Subcutaneous abdominal adipose tissue (tissue), 5 donors: Measurements from ENCODE around the gene GATA2.

ENCODE experiments used
- H3K27ac ChIP-seq: one replicate; pipeline ENCODE4 v1.7.0; 2013; ENCODE audit warnings: low read depth, mild to moderate bottlenecking, inconsistent platforms, low read length, moderate library complexity
- H3K27me3 ChIP-seq, 5 donors: one replicate each; pipeline ENCODE4 v1.7.0; 2013; ENCODE audit warnings: low read length in 5 of 5, inconsistent platforms in 1 of 5; ENCODE audit not compliant: control insufficient read depth in 5 of 5, insufficient read depth in 4 of 5
- H3K36me3 ChIP-seq, 5 donors: one replicate each; pipeline ENCODE4 v1.7.0; 2013; ENCODE audit warnings: low read length in 5 of 5; ENCODE audit not compliant: control insufficient read depth in 5 of 5, insufficient read depth in 5 of 5
- H3K4me1 ChIP-seq, 5 donors: one replicate each; pipeline ENCODE4 v1.7.0; 2013; ENCODE audit warnings: low read length in 5 of 5, mild to moderate bottlenecking in 3 of 5, moderate library complexity in 1 of 5; ENCODE audit not compliant: control insufficient read depth in 5 of 5, insufficient read depth in 5 of 5
- H3K4me3 ChIP-seq, 5 donors: one replicate each; pipeline ENCODE4 v1.7.0; 2013; ENCODE audit warnings: low read length in 5 of 5, low read depth in 1 of 5
- H3K9ac ChIP-seq, 5 donors: one replicate each; pipeline ENCODE4 v1.7.0; 2013; ENCODE audit warnings: low read length in 5 of 5, mild to moderate bottlenecking in 4 of 5, moderate library complexity in 3 of 5
- H3K9me3 ChIP-seq, 5 donors: one replicate each; pipeline ENCODE4 v1.7.0; 2013; ENCODE audit warnings: low read length in 5 of 5; ENCODE audit not compliant: control insufficient read depth in 5 of 5
- donor health status: healthy.
- donor health status: healthy.
- donor health status: healthy.
- donor health status: healthy.
- donor health status: healthy.

Gene GATA2

DNA sequence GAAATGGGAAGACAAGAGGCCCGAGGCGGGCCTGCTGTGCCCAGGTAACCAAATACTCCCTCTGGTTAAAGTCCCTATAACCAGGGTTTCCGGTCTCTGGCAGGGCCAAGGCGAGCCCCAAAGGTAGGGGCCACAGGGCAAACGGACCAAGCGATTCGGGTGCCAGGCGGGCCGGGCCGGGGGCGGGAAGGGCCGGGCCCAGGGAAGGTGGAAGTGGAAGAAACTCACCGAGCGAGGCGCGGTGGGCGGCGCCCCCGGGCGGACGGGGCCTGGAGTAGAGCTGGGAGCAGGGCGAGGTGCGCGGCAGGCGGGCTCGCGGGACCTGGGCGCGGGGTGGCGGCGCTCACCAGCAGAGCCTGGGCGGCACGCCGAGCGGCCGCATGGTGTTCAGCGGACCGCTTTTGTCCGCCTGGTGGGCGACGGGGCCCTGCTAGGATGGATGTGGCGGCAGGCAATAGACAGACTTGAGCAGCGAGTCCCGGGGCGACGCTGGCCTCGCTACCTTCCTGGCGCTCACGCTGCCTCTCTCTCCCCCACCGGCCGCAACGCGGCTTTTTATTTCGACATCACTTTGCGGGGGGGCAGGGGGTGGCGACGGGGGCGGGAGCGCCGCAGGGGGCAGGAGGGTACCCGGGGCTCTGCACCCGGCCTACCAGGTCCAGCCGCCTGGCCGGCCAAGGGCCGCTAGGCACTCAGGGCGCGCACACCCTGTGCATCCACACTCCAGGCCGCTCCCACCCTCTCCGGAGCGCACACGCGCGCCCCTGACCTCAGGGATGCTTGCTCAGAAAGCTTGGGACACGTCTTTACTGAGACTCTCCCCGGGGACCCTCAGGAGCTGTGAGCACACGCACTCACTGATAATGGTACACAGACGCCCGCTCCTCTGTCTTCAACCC is at the start of gene GATA2:
Gene GATA2 (minus strand): TSS at position 531 of the 899 bp plus-strand sequence. CDS start 6,170 bp downstream, outside the sequence.
- Histone ChIP-seq H3K27ac (no peak within 1 kb of the TSS), H3K4me1 (peaks cover 0 to 76% (median 46%) of the 10 kb centered on the region in 5 donors), H3K9me3 (no peaks in the 10 kb centered on the region), H3K36me3 (peaks cover 0 to 2% (median 0%) of the 10 kb centered on the region in 5 donors), H3K9ac (no peak within 1 kb of the TSS), H3K4me3 (no peak within 1 kb of the TSS), H3K27me3 (peaks cover 43 to 74% (median 73%) of the 10 kb centered on the region in 5 donors)

DNA sequence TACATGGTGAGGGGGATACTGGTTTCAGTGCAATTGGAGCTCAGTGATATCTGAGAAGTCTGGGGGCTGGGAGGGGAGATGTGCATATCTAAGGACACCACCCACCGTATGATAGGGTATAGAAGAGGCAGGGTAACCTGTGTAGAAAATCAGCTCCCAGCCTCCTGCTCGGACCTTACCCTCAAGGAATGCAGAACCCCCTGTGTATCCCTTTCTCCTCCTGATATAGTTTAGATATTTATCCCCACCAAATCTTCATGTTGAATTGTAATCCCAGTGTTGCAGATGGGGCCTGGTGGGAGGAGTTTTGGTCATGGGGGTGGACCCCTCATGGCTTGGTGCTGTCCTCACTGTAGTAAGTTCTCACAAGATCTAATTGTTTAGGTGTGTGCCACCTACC is 48.2 kb upstream of the GATA2 start:
- H3K4me1 ChIP-seq = no peaks in the 10 kb centered on the region
- H3K4me3 ChIP-seq = no peak overlapping the region
- no peak overlapping the region for H3K27ac ChIP-seq
- peaks cover 0 to 4% (median 0%) of the 10 kb centered on the region in 5 donors for H3K27me3 ChIP-seq
- H3K36me3 ChIP-seq = no peaks in the 10 kb centered on the region
- peaks cover 4 to 14% (median 12%) of the 10 kb centered on the region in 5 donors for H3K9me3 ChIP-seq
- no peak overlapping the region for H3K9ac ChIP-seq

GRCh38 chr3:128539376-128539775 is 46.4 kb upstream of the GATA2 start:
- Histone ChIP-seq H3K36me3 (no peaks in the 10 kb centered on the region), H3K4me3 (no peak overlapping the region), H3K4me1 (no peaks in the 10 kb centered on the region)

GRCh38 chr3:128537091-128537703 is 44.2 kb upstream of the GATA2 start:
- H3K4me1 ChIP-seq = no peaks in the 10 kb centered on the region
- peaks cover 0 to 9% (median 4%) of the 10 kb centered on the region in 5 donors for H3K27me3 ChIP-seq
- peaks cover 0 to 4% (median 0%) of the 10 kb centered on the region in 5 donors for H3K9me3 ChIP-seq
- no peaks in the 10 kb centered on the region for H3K36me3 ChIP-seq
- no peak overlapping the region for H3K4me3 ChIP-seq
- H3K27ac ChIP-seq = no peak overlapping the region
- H3K9ac ChIP-seq = no peak overlapping the region

More at GRCh38 chr3:128539376-128539775, 46.4 kb upstream of the GATA2 start:
- peaks cover 4 to 14% (median 12%) of the 10 kb centered on the region in 5 donors for H3K9me3 ChIP-seq
- H3K27ac ChIP-seq = no peak overlapping the region
- no peak overlapping the region for H3K9ac ChIP-seq
- peaks cover 0 to 7% (median 4%) of the 10 kb centered on the region in 5 donors for H3K27me3 ChIP-seq

DNA sequence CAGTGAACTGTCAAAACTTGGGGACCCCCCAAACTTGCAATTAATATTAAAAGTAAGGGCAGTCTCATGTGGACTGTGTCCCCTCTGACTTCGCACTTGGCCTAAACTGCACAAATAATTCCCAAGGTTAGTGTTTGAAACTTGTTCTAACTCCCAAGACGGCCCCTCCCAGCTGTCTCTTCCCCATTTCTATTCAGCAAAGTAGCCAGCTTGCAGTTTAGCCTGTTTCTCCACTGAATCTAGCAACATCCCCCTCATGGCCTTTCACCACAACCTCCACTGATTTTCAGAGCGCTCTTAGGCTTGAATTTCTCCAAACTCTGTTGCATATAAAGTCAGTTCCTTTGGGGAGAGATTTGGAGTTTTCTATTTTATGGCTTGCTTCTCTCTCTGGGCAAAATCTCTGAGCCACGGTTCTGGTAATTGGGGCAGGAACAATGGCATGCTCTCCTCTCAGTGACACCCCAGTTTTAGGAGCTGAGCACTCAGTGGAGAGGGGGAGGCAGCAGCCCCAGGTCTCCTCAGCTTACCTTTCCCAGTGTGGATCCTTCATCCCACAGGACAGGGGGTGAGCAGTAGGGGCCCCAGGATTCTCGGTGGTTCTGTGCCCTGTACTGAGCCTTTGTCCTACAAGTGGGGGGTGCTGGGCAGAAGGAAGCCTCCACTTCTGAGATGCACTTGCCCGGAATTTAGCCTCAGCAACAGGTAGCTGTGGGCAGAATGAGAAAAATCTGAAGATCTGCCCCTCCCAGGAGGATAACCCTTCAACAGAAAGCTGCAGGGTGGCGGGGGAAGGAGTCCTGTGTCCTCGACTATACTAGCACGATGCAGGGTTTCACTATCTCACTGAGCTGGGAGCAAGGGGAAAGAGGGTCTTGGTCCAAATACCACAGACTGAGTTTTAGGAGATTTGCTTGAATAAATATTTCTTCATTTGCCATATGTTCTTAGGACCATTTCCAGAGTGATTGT is 39.3 kb upstream of the GATA2 start:
- H3K27me3 ChIP-seq = peaks cover 0 to 7% (median 4%) of the 10 kb centered on the region in 5 donors
- no peaks in the 10 kb centered on the region for H3K9me3 ChIP-seq
- H3K4me3 ChIP-seq = no peak overlapping the region
- no peaks in the 10 kb centered on the region for H3K4me1 ChIP-seq
- H3K9ac ChIP-seq = no peak overlapping the region
- no peak overlapping the region for H3K27ac ChIP-seq
- H3K36me3 ChIP-seq = no peaks in the 10 kb centered on the region

DNA sequence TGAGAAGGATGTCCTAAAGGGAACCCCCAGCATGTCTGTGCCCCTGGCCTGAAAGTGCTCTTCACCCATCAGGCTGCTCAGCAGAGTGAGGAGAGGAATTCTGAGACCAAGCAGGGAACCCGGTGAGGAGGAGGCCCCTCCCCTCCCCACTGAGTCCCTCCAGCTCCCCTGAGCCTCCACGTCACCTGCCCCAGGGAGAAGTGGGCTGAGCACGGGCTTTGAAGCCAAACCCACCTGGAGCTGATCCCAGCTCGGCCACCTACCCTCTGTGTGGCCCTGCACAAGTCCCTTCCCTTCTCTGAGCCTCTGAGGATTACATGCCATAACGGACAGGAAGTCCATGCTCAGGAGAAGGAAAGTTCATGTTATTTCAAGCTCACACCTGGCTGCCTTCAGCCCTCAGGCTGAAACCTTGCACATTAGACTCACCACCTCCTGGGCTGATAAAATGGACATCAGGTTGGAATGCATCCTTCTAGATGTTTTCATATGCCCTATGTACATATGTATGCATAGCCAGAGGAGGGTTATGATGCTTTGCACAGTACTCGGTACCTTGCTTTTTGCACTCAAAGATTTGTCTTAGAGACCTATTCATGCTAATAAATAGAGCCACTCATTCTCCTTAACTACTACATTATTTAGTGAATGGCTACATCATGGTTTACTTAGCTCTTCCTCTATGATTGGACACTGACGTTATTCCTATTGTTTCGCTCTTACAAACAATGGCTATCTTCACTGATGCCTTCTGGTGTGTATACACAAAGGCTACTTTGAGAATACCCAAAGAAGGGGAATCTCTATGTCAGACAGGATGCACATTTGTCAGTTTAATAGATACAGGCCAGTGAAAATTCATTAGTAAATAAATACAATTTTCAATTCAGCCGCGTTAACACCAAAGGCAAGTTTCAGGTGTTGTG is 31.6 kb upstream of the GATA2 start:
- Histone ChIP-seq H3K27ac (no peak overlapping the region), H3K36me3 (no peaks in the 10 kb centered on the region), H3K27me3 (peaks cover 3 to 16% (median 10%) of the 10 kb centered on the region in 5 donors), H3K9ac (no peak overlapping the region), H3K4me1 (no peaks in the 10 kb centered on the region), H3K9me3 (peaks cover 0 to 5% (median 0%) of the 10 kb centered on the region in 5 donors), H3K4me3 (no peak overlapping the region)

GRCh38 chr3:128523591-128523990 is 30.6 kb upstream of the GATA2 start:
- Histone ChIP-seq H3K36me3 (no peaks in the 10 kb centered on the region), H3K4me1 (no peaks in the 10 kb centered on the region), H3K27ac (no peak overlapping the region), H3K9me3 (peaks cover 0 to 5% (median 0%) of the 10 kb centered on the region in 5 donors), H3K4me3 (no peak overlapping the region), H3K27me3 (peaks cover 3 to 20% (median 10%) of the 10 kb centered on the region in 5 donors), H3K9ac (no peak overlapping the region)

DNA sequence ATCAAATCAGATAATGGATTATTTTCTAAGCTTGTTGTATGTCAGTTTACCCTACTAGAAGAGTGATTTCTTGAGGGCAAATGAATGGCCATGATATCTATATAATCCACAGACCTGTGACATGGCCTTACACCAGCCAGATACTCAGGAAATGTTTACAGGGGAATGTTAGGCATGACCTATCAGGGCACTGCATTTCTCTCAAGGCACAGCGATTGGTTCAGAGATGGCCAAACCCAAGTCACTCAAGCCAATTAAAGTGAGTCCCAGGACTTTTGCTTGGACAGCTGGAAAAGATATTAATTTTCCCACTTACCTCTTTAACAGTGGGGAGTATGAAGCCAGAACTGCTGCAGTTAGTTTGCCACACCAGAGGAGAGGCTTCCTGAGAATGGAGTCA is 28.7 kb upstream of the GATA2 start:
- H3K9me3 ChIP-seq = peaks cover 0 to 5% (median 0%) of the 10 kb centered on the region in 5 donors
- peaks cover 7 to 26% (median 10%) of the 10 kb centered on the region in 5 donors for H3K27me3 ChIP-seq
- no peaks in the 10 kb centered on the region for H3K4me1 ChIP-seq
- no peak overlapping the region for H3K4me3 ChIP-seq
- no peak overlapping the region for H3K27ac ChIP-seq
- no peaks in the 10 kb centered on the region for H3K36me3 ChIP-seq
- no peak overlapping the region for H3K9ac ChIP-seq
